SU-DHL-6 (cell line): Measurements from ENCODE around the gene GNL2.
"Not testable (repeated sequence)": the region's sequence is repeated elsewhere in the genome, so short reads cannot be mapped to it uniquely, and the experiment has no call there.

ENCODE experiments used
- CTCF ChIP-seq: fragments of 200-600 bp; sonication (generic); IDR thresholded peaks from one replicate; pipeline ENCODE4 v1.5.1; 2017; ENCODE audit warnings: antibody characterized with exemption, mild to moderate bottlenecking, low read length, moderate library complexity; ENCODE audit not compliant: insufficient read depth, poor library complexity, severe bottlenecking
- EZH2phosphoT487 ChIP-seq: fragments of 200-600 bp; sonication (generic), shearing (Covaris generic); conservative IDR thresholded peaks from 2 replicates; pipeline ENCODE4 v1.6.1; 2018; ENCODE audit warnings: mild to moderate bottlenecking, antibody characterized with exemption, low read length, moderate library complexity, mixed read lengths

DNA sequence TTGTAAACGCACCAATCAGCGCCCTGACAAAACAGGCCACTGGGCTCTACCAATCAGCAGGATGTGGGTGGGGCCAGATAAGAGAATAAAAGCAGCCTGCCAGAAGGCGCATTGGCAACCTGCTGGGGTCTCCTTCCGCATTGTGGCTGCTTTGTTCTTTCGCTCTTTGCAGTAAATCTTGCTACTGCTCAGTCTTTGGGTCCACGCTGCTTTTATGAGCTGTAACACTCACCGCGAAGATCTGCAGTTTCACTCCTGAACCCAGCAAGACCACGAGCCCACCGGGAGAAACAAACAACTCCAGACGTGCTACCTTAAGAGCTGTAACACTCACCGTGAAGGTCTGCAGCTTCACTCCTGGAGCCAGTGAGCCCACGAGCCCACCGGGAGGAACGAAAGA, 76.8 kb downstream of the GNL2 start:
- not testable (repeated sequence) for TF ChIP-seq CTCF, EZH2phosphoT487
